ENCODE measurements around the gene CHAF1A. TPM values are rescaled to one million over a fixed set of nuclear protein-coding genes. Genes with fewer than 3 reads are reported as not detected.

CHAF1A gene
- total RNA-seq, 2 experiments from 2014 or later = 81.1 to 89.0 TPM

- CTCF ChIA-PET = interaction anchor here (2.2 kb wide), 2 partner anchors 10 to 11 kb away, joined by 4 to 7 read pairs; partner anchors contain the start of gene SH3GL1
- POLR2A ChIA-PET = no interaction called here
Measured at GRCh38 chr19:4390017-4390566, 12.3 kb upstream of the CHAF1A start.

GRCh38 chr19:4390567-4391305, 11.7 kb upstream of the CHAF1A start:
- POLR2A ChIA-PET = interaction anchor here (0.6 kb wide), 1 partner anchor 19 kb away, joined by 3 read pairs; no protein-coding TSS in a partner anchor
- CTCF ChIA-PET = interaction anchor here (1.0 to 2.2 kb wide), 4 partner anchors 10 to 47 kb away, joined by 3 to 7 read pairs (median 4); partner anchors contain the start of genes MPND and SH3GL1

GRCh38 chr19:4391306-4391693, 11.1 kb upstream of the CHAF1A start:
- ChIA-PET POLR2A (interaction anchor here (0.6 kb wide), 1 partner anchor 18 kb away, joined by 3 read pairs; no protein-coding TSS in a partner anchor), CTCF (interaction anchor here (1.0 to 2.2 kb wide), 4 partner anchors 9 to 48 kb away, joined by 3 to 7 read pairs (median 4); partner anchors contain the start of genes MPND and SH3GL1)

- POLR2A ChIA-PET = no interaction called here
- CTCF ChIA-PET = interaction anchor here (1.0 to 2.2 kb wide), 4 partner anchors 8 to 48 kb away, joined by 3 to 7 read pairs (median 4); partner anchors contain the start of genes MPND and SH3GL1
Measured at GRCh38 chr19:4391701-4392483, 10.5 kb upstream of the CHAF1A start.

- ChIA-PET POLR2A (no interaction called here), CTCF (interaction anchor here (1.1 to 1.2 kb wide), 2 partner anchors 24 to 42 kb away, joined by 3 to 4 read pairs; no protein-coding TSS in a partner anchor)
Measured at GRCh38 chr19:4393947-4394590, 8.4 kb upstream of the CHAF1A start.

GRCh38 chr19:4396949-4397783, 5.3 kb upstream of the CHAF1A start:
- POLR2A ChIA-PET = no interaction called here

GRCh38 chr19:4399812-4400134, 2.7 kb upstream of the CHAF1A start:
- POLR2A ChIA-PET = interaction anchor here (1.0 to 1.4 kb wide), 2 partner anchors 30 to 31 kb away, joined by 5 to 6 read pairs; no protein-coding TSS in a partner anchor
- CTCF ChIA-PET = interaction anchor here (0.6 to 3.2 kb wide), 9 partner anchors 9 to 59 kb away, joined by 3 to 44 read pairs (median 5); no protein-coding TSS in a partner anchor

More at GRCh38 chr19:4396949-4397783, 5.3 kb upstream of the CHAF1A start:
- CTCF ChIA-PET = interaction anchor here (1.1 kb wide), 2 partner anchors 27 to 134 kb away, joined by 3 read pairs; no protein-coding TSS in a partner anchor

GRCh38 chr19:4400135-4400936, 2.1 kb upstream of the CHAF1A start, which contains the start of gene SH3GL1:
Gene SH3GL1, minus strand, starts transcription at chr19:4400547. Its CDS starts 179 bp downstream, at chr19:4400368.
- ChIA-PET CTCF (interaction anchor here (0.6 to 3.2 kb wide), 11 partner anchors 10 to 59 kb away, joined by 3 to 44 read pairs (median 4); no protein-coding TSS in a partner anchor), POLR2A (interaction anchor here (1.0 to 1.4 kb wide), 2 partner anchors 31 to 32 kb away, joined by 5 to 6 read pairs; no protein-coding TSS in a partner anchor)

GRCh38 chr19:4401769-4402170, 670 bp upstream of the CHAF1A start:
- ChIA-PET POLR2A (interaction anchor here (0.6 to 1.3 kb wide), 4 partner anchors 9 to 155 kb away, joined by 3 read pairs; partner anchors contain the start of genes MPND and YJU2), CTCF (interaction anchor here (0.5 to 3.2 kb wide), 5 partner anchors 32 to 430 kb away, joined by 3 to 44 read pairs (median 4); no protein-coding TSS in a partner anchor)

- POLR2A ChIA-PET = interaction anchor here (1.3 kb wide), 1 partner anchor 37 kb away, joined by 3 read pairs; no protein-coding TSS in a partner anchor
- CTCF ChIA-PET = interaction anchor here (3.2 kb wide), 1 partner anchor 34 kb away, joined by 44 read pairs; no protein-coding TSS in a partner anchor
Measured at GRCh38 chr19:4403005-4403761, 743 bp downstream of the CHAF1A start.

GRCh38 chr19:4405977-4406376, 3.5 kb downstream of the CHAF1A start:
- ChIA-PET POLR2A (interaction anchor here (0.6 kb wide), 1 partner anchor 348 kb away, joined by 3 read pairs; no protein-coding TSS in a partner anchor), CTCF (no interaction called here)

- POLR2A ChIA-PET = no interaction called here
- CTCF ChIA-PET = interaction anchor here (1.0 to 1.4 kb wide), 2 partner anchors 15 to 55 kb away, joined by 3 to 4 read pairs; no protein-coding TSS in a partner anchor
Measured at GRCh38 chr19:4406626-4407025, 4.2 kb downstream of the CHAF1A start.

- ChIA-PET POLR2A (interaction anchor here (0.5 kb wide), 1 partner anchor 18 kb away, joined by 3 read pairs; no protein-coding TSS in a partner anchor), CTCF (no interaction called here)
Measured at GRCh38 chr19:4409123-4409933, 6.9 kb downstream of the CHAF1A start.

GRCh38 chr19:4413588-4413987, 11.1 kb downstream of the CHAF1A start:
- POLR2A ChIA-PET = no interaction called here
- CTCF ChIA-PET = no interaction called here

- CTCF ChIA-PET = no interaction called here
- POLR2A ChIA-PET = interaction anchor here (0.5 to 0.6 kb wide), 2 partner anchors 159 to 652 kb away, joined by 3 read pairs; no protein-coding TSS in a partner anchor
Measured at GRCh38 chr19:4414144-4414799, 11.8 kb downstream of the CHAF1A start.
